Measurements from ENCODE around the gene TRIP6. TPM values are rescaled to one million over a fixed set of nuclear protein-coding genes. Genes with fewer than 3 reads are reported as not detected.

The TRIP6 gene
- total RNA-seq, 1 experiment from 2014 or later = 102 TPM

GRCh38 chr7:100887516-100888290 lies 20.5 kb downstream of the TRIP6 start:
- ATAC-seq = no peak
- Histone ChIP-seq H4K20me1 (ENCODE audit: insufficient read depth) (no peaks in the 10 kb centered on the region), H3K4me1 (ENCODE audit: control insufficient read depth in 1 of 2, insufficient read depth in 2 of 2, low read length in 2 of 2) (peaks cover 8 to 45% of the 10 kb centered on the region in 2 experiments), H3K27ac (ENCODE audit: low read depth, low read length) (peak overlapping the region; percentile 78), H3K4me3 (replicated peaks in 1 of 2; ENCODE audit: low read depth in 1 of 2, low read length in 2 of 2) (no peak overlapping the region), H3K27me3 (ENCODE audit: insufficient read depth, low read length) (no peaks in the 10 kb centered on the region), H3K9me2 (ENCODE audit: insufficient read depth) (no peaks in the 10 kb centered on the region), H3K79me2 (ENCODE audit: insufficient read depth, low read length) (peaks cover 58% of the 10 kb centered on the region), H3K9me3 (ENCODE audit: control insufficient read depth in 1 of 2, insufficient read depth in 1 of 2, low read depth in 1 of 2, low read length in 2 of 2) (no peaks in the 10 kb centered on the region), H3K36me3 (ENCODE audit: control insufficient read depth in 1 of 2, insufficient read depth in 2 of 2, low read length in 2 of 2) (peaks cover 39 to 63% of the 10 kb centered on the region in 2 experiments; a peak in 3 of 4 replicates), H2AFZ (ENCODE audit: low read depth, low read length, poor library complexity, severe bottlenecking) (no peak overlapping the region), H3K9ac (ENCODE audit: low read length) (peak overlapping the region; percentile 97; the same call in 1 of the 2 replicates), H3K4me2 (ENCODE audit: low read length) (peak overlapping the region; percentile 98)
- TF ChIP-seq EZH2 (IDR thresholded peaks at IDR 0.05) (no peak), TCF7L2 (IDR thresholded peaks at IDR 0.05; ENCODE audit: borderline replicate concordance, extremely low read depth, insufficient read depth, insufficient read length) (no peak), ZFX (IDR thresholded peaks at IDR 0.05) (no peak), CEBPB (IDR thresholded peaks at IDR 0.05; ENCODE audit: low read depth) (no peak), REST (IDR thresholded peaks at IDR 0.05; ENCODE audit: low read depth) (no peak), JUND (IDR thresholded peaks at IDR 0.05) (no peak), RAD21 (IDR thresholded peaks at IDR 0.05; ENCODE audit: low read depth) (no peak), CBX3 (IDR thresholded peaks at IDR 0.05; ENCODE audit: low read depth) (no peak), SIN3A (IDR thresholded peaks at IDR 0.05; ENCODE audit: low read depth) (no peak), MAX (IDR thresholded peaks at IDR 0.05) (no peak), ZNF274 (IDR thresholded peaks at IDR 0.05; ENCODE audit: low read depth, low read length) (no peak), SP1 (IDR thresholded peaks at IDR 0.05; ENCODE audit: low read depth) (no peak), SRF (IDR thresholded peaks at IDR 0.05; ENCODE audit: low read depth) (no peak), FOSL1 (IDR thresholded peaks at IDR 0.05; ENCODE audit: low read depth) (no peak), POLR2A (IDR thresholded peaks at IDR 0.05; ENCODE audit: borderline replicate concordance, extremely low read depth, insufficient read depth, insufficient read length) (no peak), ELF1 (IDR thresholded peaks at IDR 0.05; ENCODE audit: borderline replicate concordance, low read depth) (no peak), YY1 (IDR thresholded peaks at IDR 0.05; ENCODE audit: extremely low read depth, insufficient replicate concordance, low read depth, low read length) (no peak), ZBTB33 (IDR thresholded peaks at IDR 0.05; ENCODE audit: extremely low read depth, insufficient replicate concordance, low read length) (no peak), EZH2phosphoT487 (IDR thresholded peaks at IDR 0.05; ENCODE audit: borderline replicate concordance) (no peak)
- TF ChIP-seq, protein P1, sequence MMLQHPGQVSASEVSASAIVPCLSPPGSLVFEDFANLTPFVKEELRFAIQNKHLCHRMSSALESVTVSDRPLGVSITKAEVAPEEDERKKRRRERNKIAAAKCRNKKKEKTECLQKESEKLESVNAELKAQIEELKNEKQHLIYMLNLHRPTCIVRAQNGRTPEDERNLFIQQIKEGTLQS (IDR thresholded peaks at IDR 0.05) = no peak
- POLR2A ChIA-PET = interaction anchor here (2.7 kb wide), 1 partner anchor 13 kb away, joined by 31 read pairs; the partner anchor contains the start of gene SRRT
- RAD21 ChIA-PET (ENCODE audit: low non-redundant PET in 1 of 2, low total read pairs in 2 of 2, uncharacterized antibody in 2 of 2, unreplicated experiment in 2 of 2) = no interaction called here
- no peak for DNase-seq (ENCODE audit: low read depth, low spot score)
- CTCF ChIA-PET = no interaction called here
- BruUV-seq (replicated peaks) = TSS peak; percentile 52
- intact Hi-C loops (cut with micrococcal nuclease) = no loop called here

All from HCT116 (cell line).